Measurements from ENCODE around the gene CTXN1.

GRCh38 chr19:7874897-7875273, 51.0 kb downstream of the CTXN1 start:
- TF ChIP-seq EZH2 (IDR thresholded peaks at IDR 0.05; ENCODE audit: borderline replicate concordance, low read length), result no peak
- no peak for TF ChIP-seq CTCF (conservative IDR thresholded peaks at IDR 0.05 in 1 of 2, IDR thresholded peaks at IDR 0.05 in 1 of 2; ENCODE audit: extremely low read depth in 1 of 2, insufficient read depth in 1 of 2, low read depth in 1 of 2, low read length in 2 of 2)
